Fibroblast of the aortic adventitia (primary cell): ENCODE measurements around the gene S100A13. TPM values are rescaled to one million over a fixed set of nuclear protein-coding genes. Genes with fewer than 3 reads are reported as not detected.

Experiments used
- DNase-seq: peaks from one replicate; pipeline ENCODE4 v3.0.0-alpha.2; 2010; ENCODE audit warnings: low read depth
- H3K4me3 ChIP-seq: 2 replicates; pipeline ENCODE4 v1.5.1; 2011; ENCODE audit warnings: low read depth, mild to moderate bottlenecking, control low read depth, low read length, moderate library complexity
- CTCF ChIP-seq: IDR thresholded peaks from 2 replicates; pipeline ENCODE4 v1.5.1; 2011; ENCODE audit warnings: mild to moderate bottlenecking, low read length, control low read depth, inconsistent platforms; ENCODE audit not compliant: insufficient read depth
- total RNA-seq: library from RNA; depleted of rRNA; stranded (reverse); fragments of >200 nt; gene quantifications from 2 replicates; pipeline ENCODE4 v1.2.3, GENCODE V29; 2012; ENCODE audit warnings: low replicate concordance

S100A13 gene
- total RNA-seq, 1 donor: 220 TPM

- no peak for DNase-seq
- H3K4me3 ChIP-seq: peak overlapping the region; percentile 85
- no peak for TF ChIP-seq CTCF
Measured at GRCh38 chr1:153608089-153608682, 19.1 kb downstream of the S100A13 start.

DNA sequence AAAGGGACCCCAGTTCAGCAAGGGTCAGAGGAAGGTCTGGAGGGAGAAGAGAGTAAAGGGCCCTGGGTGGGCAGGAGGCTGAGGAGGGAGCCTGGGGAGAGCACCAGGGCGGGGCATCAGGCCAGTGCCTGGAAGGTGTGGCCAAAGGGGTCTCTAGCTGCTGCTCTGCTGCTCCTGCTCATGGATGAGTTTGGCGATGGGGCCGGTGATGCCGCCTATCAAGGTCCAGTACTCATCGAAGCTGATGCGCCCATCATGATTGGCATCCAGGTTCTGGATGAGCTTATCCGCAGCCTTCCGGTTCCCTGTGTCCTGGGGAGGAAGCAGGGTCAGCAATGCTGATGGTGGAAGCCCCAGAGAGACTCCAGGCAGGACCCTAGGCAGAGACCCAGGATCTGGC is 19.9 kb downstream of the S100A13 start:
- TF ChIP-seq CTCF: no peak
- no peak for DNase-seq
- H3K4me3 ChIP-seq: no peak overlapping the region

DNA sequence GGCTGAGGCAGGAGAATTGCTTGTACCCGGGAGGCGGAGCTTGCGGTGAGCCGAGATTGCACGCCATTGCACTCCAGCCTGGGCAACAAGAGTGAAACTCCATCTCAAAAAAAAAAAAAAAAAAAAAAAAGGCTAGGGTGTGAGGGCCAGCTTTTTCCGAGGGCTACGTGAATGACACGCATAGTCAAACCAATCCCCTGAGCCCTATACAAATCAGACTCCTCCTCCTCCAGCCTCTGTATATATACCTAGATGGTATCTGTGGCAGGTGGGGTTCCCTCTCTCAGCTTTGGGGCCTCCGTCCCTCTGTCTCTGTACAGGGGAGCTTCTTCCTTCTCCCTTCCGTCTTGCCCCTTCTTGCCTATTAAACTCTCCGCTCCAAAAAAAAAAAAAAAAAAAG is 21.1 kb downstream of the S100A13 start:
- no peak for TF ChIP-seq CTCF
- H3K4me3 ChIP-seq: no peak overlapping the region
- DNase-seq: no peak

- TF ChIP-seq CTCF: no peak
- no peak overlapping the region for H3K4me3 ChIP-seq
- DNase-seq: no peak
Measured at GRCh38 chr1:153602749-153603148, 24.6 kb downstream of the S100A13 start.

DNA sequence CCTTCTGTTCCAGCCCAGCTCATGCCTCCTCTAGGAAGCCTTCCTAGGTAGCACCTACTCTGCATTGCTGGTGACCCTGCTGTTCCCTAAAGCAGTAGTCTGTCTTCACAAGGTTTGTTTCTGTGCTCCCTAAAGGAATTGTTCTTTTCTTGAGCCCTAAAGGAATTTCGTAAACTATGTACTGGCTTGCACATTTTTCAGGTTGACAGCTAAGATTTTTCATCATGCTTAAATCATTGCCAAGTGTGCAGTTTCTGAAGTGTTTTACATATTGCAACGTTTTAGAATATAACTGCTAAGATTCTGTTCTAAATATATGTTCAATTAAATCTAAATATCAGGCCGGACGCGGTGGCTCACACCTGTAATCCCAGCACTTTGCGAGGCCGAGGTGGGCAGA is 27.5 kb downstream of the S100A13 start:
- H3K4me3 ChIP-seq: no peak overlapping the region
- no peak for TF ChIP-seq CTCF
- DNase-seq: no peak

GRCh38 chr1:153598309-153599172 is 28.8 kb downstream of the S100A13 start:
- no peak for DNase-seq
- H3K4me3 ChIP-seq: no peak overlapping the region
- no peak for TF ChIP-seq CTCF
